ENCODE data around the gene LRIG1. TPM values are rescaled to one million over a fixed set of nuclear protein-coding genes. Genes with fewer than 3 reads are reported as not detected.

LRIG1 gene
- total and polyA plus RNA-seq, 10 of the 15 experiments (the other 5 are each of a cell fraction or from before 2014, with no cell fraction given): 0.84 to 16.4 (median 8.1) TPM

- TF ChIP-seq, protein P1, sequence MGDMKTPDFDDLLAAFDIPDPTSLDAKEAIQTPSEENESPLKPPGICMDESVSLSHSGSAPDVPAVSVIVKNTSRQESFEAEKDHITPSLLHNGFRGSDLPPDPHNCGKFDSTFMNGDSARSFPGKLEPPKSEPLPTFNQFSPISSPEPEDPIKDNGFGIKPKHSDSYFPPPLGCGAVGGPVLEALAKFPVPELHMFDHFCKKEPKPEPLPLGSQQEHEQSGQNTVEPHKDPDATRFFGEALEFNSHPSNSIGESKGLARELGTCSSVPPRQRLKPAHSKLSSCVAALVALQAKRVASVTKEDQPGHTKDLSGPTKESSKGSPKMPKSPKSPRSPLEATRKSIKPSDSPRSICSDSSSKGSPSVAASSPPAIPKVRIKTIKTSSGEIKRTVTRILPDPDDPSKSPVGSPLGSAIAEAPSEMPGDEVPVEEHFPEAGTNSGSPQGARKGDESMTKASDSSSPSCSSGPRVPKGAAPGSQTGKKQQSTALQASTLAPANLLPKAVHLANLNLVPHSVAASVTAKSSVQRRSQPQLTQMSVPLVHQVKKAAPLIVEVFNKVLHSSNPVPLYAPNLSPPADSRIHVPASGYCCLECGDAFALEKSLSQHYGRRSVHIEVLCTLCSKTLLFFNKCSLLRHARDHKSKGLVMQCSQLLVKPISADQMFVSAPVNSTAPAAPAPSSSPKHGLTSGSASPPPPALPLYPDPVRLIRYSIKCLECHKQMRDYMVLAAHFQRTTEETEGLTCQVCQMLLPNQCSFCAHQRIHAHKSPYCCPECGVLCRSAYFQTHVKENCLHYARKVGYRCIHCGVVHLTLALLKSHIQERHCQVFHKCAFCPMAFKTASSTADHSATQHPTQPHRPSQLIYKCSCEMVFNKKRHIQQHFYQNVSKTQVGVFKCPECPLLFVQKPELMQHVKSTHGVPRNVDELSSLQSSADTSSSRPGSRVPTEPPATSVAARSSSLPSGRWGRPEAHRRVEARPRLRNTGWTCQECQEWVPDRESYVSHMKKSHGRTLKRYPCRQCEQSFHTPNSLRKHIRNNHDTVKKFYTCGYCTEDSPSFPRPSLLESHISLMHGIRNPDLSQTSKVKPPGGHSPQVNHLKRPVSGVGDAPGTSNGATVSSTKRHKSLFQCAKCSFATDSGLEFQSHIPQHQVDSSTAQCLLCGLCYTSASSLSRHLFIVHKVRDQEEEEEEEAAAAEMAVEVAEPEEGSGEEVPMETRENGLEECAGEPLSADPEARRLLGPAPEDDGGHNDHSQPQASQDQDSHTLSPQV (IDR thresholded peaks at IDR 0.05): no peak
- TF ChIP-seq WRNIP1 (IDR thresholded peaks at IDR 0.05; ENCODE audit: borderline replicate concordance, low read depth, low read length) (no peak), IRF4 (IDR thresholded peaks at IDR 0.05; ENCODE audit: low read depth, low read length) (peak; percentile 88), ZZZ3 (IDR thresholded peaks at IDR 0.05; ENCODE audit: control insufficient read depth, insufficient read length, low read depth) (no peak), RELB (IDR thresholded peaks at IDR 0.05; ENCODE audit: low read depth) (peak; percentile 75), ZNF217 (IDR thresholded peaks at IDR 0.05) (peak; percentile 100), MYB (IDR thresholded peaks at IDR 0.05; ENCODE audit: borderline replicate concordance, low read depth, low read length) (no peak), NFYB (IDR thresholded peaks at IDR 0.05; ENCODE audit: insufficient read depth, low read depth, low read length) (no peak), MXI1 (IDR thresholded peaks at IDR 0.05; ENCODE audit: low read depth, low read length) (0 out of 2 replicates have a peak, but pooled peaks have one; percentile 58), GABPA (IDR thresholded peaks at IDR 0.05; ENCODE audit: low read depth) (peak; percentile 74; the same call in 1 of the 2 replicates), EED (IDR thresholded peaks at IDR 0.05; ENCODE audit: low read depth) (peak; percentile 61), RELA (IDR thresholded peaks at IDR 0.05; ENCODE audit: borderline replicate concordance, partially characterized antibody) (peak; percentile 86), RUNX3 (IDR thresholded peaks at IDR 0.05; ENCODE audit: low read length) (peak; percentile 92), TBL1XR1 (IDR thresholded peaks at IDR 0.05; ENCODE audit: low read depth, low read length) (peak; percentile 99), TCF3 (IDR thresholded peaks at IDR 0.05; ENCODE audit: borderline replicate concordance, insufficient read depth, low read depth, low read length) (no peak), MEF2B (IDR thresholded peaks at IDR 0.05; ENCODE audit: partially characterized antibody, poor library complexity, severe bottlenecking) (peak; percentile 97), FOXM1 (IDR thresholded peaks at IDR 0.05; ENCODE audit: low read depth, low read length) (peak; percentile 98), ATF7 (IDR thresholded peaks at IDR 0.05; ENCODE audit: low read depth) (peak; percentile 83), MTA2 (IDR thresholded peaks at IDR 0.05; ENCODE audit: low read depth) (peak; percentile 75), ZBED1 (IDR thresholded peaks at IDR 0.05; ENCODE audit: borderline replicate concordance) (peak; percentile 95), CREB1 (IDR thresholded peaks at IDR 0.05; ENCODE audit: low read depth) (peak; percentile 89), JUNB (IDR thresholded peaks at IDR 0.05) (peak; percentile 99), CREM (IDR thresholded peaks at IDR 0.05; ENCODE audit: low read depth) (peak; percentile 95), CBX5 (IDR thresholded peaks at IDR 0.05; ENCODE audit: low read depth) (peak; percentile 90), SRF (IDR thresholded peaks at IDR 0.05; ENCODE audit: low read depth in 2 of 2, low read length in 2 of 2) (peak in 1 of 2 experiments; percentile 78; a peak in 2 of 4 replicates), RBBP5 (conservative IDR thresholded peaks at IDR 0.05) (no peak), SREBF2 (IDR thresholded peaks at IDR 0.05; ENCODE audit: low read length) (no peak), FOS (IDR thresholded peaks at IDR 0.05; ENCODE audit: borderline replicate concordance, extremely low read depth, insufficient read length) (peak; percentile 9), SIN3A (IDR thresholded peaks at IDR 0.05; ENCODE audit: low read depth, low read length) (no peak), NR2F1 (conservative IDR thresholded peaks at IDR 0.05) (peak; percentile 94)
Observed at GRCh38 chr3:66469220-66469640, 31.6 kb downstream of the LRIG1 start (continued).
